Measurements from ENCODE around the gene EVI5.

The EVI5 gene

GRCh38 chr1:92784639-92785500 is at the start of gene EVI5:
Gene EVI5, minus strand, starts transcription at chr1:92785108. Its CDS starts 48,562 bp downstream, at chr1:92736546.
- DNase-seq (ENCODE audit: low read depth, low spot score): peak; percentile 37

DNA sequence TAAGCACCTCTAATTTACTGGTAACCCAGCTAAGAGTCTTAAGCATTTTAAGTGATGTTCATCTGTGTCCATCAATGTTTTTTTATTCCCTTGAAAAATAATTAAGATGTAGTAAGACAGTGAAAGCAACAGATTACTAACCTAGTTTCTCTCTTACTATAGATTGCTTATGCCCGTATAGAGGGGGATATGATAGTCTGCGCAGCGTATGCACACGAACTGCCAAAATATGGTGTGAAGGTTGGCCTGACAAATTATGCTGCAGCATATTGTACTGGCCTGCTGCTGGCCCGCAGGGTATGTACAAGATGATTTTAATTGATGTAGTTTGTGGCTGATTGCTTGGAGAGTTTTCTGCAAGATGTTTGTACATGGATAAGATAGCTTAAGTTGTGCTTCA is 49.7 kb upstream of the EVI5 start:
- DNase-seq (ENCODE audit: low read depth, low spot score): no peak

DNA sequence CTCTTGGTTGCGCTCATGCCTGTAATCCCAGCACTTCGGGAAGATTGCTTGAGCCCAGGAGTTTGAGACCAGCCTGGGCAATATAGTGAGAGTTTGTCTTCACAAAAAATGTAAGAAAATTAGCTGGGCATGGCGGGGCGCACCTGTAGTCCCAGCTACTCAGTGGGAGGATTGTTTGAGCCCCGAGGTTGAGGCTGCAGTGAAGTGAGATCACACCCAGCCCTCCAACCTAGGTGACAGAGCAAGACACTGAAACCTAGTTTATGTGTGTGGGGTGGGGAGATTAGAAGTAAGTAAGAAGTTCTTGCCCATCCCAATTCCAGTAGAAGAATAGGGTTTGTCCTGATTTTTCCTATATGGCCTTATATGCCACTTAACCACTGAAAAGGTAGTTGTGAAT is 48.9 kb upstream of the EVI5 start:
- DNase-seq (ENCODE audit: low read depth, low spot score): no peak

DNA sequence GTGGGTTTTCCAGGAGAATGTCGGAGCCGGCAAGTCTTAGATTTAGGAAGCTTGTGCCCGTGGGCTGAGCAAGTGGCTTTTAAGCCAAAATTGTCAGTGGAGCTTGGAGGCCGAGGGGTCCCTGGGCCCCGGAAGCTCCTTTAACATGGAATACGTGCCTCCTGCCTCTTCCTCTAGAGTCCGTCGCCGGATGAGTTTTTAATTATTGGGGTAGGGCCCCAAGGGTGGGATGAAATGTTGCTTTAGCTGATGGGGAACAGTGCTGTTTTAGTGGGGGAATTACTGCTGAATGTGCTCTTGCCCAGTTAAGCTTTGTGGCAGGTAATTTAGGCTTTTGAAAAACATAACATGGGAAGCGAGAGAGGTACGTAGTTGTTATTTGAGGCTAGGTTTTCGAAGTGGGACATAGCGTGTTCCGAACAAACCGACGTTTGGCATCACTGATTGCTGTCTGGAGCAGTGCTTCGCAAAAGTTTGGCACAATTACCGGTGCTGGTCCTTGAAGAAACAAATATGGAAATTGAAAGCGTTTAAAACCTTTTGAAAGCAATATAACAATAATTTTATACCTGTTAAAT is 47.7 kb upstream of the EVI5 start:
- no peak for DNase-seq (ENCODE audit: low read depth, low spot score)

- peak; percentile 94 for DNase-seq (ENCODE audit: low read depth, low spot score)
Observed at GRCh38 chr1:92831762-92832536, 47.0 kb upstream of the EVI5 start, which contains the start of gene RPL5. Gene RPL5, plus strand, starts transcription at chr1:92832040. Its CDS starts 75 bp downstream, at chr1:92832115.

DNA sequence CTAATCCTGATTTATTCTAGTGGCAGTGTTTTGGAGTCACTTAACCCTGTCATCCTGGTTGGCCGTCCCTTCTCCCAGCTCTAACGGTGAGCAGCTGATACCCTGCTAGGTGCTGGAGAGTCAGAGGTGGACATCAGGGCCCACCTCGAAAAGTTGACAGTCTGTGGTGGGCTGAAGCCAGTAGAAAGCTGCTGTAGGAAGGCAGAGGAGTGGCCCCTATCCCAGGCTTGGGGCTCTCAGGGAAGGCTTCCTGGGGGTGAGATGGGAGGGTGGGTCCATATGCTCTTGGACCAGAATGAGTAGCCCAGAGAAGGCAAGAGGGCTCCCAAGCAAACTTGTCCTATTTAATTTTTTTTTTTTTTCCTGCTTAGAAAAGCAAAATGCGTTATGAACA is 46.5 kb upstream of the EVI5 start:
- DNase-seq (ENCODE audit: low read depth, low spot score): no peak

GRCh38 chr1:92826792-92827191 is 41.9 kb upstream of the EVI5 start:
- DNase-seq (ENCODE audit: low read depth, low spot score): no peak

- no peak for DNase-seq (ENCODE audit: low read depth, low spot score)
Observed at GRCh38 chr1:92822879-92823278, 38.0 kb upstream of the EVI5 start.

- no peak for DNase-seq (ENCODE audit: low read depth, low spot score)
Observed at GRCh38 chr1:92820551-92820950, 35.6 kb upstream of the EVI5 start.

GRCh38 chr1:92820024-92820423 is 35.1 kb upstream of the EVI5 start:
- no peak for DNase-seq (ENCODE audit: low read depth, low spot score)

GRCh38 chr1:92817986-92818764 is 33.3 kb upstream of the EVI5 start:
- DNase-seq (ENCODE audit: low read depth, low spot score): no peak

DNA sequence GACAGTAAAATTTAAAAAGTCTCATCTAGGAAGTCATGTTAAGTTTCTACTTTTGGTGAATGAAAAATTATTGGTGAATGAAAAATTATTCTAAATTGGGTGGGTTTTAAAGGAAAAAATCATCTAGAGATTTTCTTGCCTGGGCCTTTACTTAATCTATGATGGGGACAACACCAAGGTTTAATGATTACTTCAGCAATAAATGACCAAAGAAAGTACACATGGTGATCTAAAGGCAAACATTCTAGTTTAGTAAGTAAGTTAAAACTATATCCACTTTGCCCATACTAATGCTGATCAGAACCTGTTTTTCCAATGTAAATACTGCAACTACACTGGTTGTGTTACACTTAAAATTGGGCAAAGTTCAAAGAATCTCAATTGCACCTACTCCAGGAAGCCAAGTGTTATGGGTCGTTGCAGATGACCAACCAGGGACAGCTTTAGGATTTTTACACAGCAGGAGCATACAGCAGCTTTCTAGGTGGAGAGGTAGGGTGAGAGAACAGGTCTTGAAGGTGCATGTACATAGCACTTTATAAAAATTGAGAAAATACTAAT is 32.3 kb upstream of the EVI5 start:
- DNase-seq (ENCODE audit: low read depth, low spot score): no peak

DNA sequence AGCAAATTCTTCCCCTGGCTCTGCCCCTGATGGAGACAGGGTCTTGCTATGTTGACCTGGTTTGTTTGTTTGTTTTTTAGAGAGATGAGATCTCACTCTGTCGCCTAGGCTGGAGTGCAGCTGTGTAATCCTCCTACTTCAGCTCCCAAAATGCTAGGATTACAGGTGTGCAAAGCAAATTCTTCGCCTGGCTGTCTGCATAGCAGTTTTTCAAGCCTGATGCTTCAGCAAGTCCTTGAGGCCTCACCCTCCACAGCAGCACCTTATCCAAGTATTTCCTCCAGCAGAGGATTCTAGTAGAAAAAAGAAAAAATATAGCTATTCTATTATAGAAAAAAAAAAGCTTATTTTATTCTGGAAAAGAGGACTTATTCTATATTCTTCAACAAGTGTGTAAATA is 31.8 kb upstream of the EVI5 start:
- no peak for DNase-seq (ENCODE audit: low read depth, low spot score)

GRCh38 chr1:92808381-92808780 is 23.5 kb upstream of the EVI5 start:
- DNase-seq (ENCODE audit: low read depth, low spot score): no peak

GRCh38 chr1:92805216-92805615 is 20.3 kb upstream of the EVI5 start:
- no peak for DNase-seq (ENCODE audit: low read depth, low spot score)

DNA sequence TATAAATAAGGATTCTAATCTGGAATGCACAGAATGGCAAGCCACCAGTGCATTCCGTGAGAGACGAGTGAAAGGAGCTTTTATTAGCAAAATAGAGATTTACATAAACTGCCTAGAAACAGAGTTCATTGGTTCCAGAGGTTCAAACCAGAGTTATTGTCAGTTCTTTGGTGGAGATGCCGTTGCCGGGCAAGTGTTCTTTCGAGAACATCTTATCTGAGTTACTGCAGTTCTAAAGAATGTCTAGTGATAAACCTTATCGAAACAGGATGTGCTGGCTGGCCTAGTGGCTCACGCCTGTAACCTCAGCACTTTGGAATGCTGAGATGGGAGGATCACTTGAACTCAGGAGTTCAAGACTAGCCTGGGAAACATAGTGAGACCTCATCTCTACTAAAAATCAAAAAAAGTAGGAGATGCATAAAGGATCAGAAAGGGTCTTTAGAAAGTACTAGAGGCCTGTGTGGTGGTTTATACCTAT is 19.9 kb upstream of the EVI5 start:
- DNase-seq (ENCODE audit: low read depth, low spot score): no peak

GRCh38 chr1:92803140-92803887 is 18.4 kb upstream of the EVI5 start:
- no peak for DNase-seq (ENCODE audit: low read depth, low spot score)

- no peak for DNase-seq (ENCODE audit: low read depth, low spot score)
Observed at GRCh38 chr1:92797961-92798360, 13.1 kb upstream of the EVI5 start.

DNA sequence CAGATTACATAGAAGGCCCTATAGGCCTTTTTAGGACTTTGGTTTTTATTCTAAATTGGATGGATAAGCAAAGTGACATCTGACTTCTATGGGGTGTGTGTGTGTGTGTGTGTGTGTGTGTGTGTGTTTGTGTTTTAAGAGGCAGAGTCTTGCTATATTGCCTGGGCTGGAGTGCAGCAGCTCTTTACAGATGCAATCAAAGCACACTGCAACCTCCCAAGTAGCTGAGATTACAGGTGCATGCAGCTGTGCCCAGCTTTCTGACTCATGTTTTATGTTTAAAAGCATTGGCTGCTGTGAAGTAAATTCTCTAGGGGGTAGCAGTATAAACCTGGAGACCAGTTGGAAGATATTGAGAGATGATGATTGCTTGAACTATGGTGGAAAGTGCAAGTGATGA is 12.4 kb upstream of the EVI5 start:
- DNase-seq (ENCODE audit: low read depth, low spot score): no peak

DNA sequence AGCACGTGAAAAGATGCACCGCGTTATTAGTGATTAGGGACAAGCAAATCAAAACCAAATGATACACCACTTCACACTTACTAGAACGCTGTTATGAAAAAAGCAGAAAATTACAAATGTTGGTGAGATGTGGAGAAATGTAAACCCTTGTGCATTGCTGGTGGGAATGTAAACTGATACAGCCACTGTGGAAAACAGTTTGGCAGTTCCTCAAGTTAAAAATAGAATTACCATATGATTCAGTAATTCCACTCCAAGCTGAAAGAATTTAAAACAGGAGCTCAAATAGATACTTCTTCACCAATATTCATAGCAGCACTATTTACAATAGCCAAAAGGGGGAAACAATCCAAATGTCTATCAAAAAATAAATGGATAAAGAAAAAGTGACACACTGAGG is 10.3 kb upstream of the EVI5 start:
- DNase-seq (ENCODE audit: low read depth, low spot score): no peak
